VCaP (cell line): ENCODE measurements around the gene EVA1A.

Experiments used
- H3K27ac ChIP-seq: fragments of 450-650 bp; 2 replicates; pipeline ENCODE4 v1.5.1; 2017
- TF ChIP-seq, protein P1 (sequence below): fragments of 450-650 bp; conservative IDR thresholded peaks from 2 replicates; pipeline ENCODE4 v1.5.1; 2017; ENCODE audit warnings: mild to moderate bottlenecking, moderate library complexity

Gene EVA1A

DNA sequence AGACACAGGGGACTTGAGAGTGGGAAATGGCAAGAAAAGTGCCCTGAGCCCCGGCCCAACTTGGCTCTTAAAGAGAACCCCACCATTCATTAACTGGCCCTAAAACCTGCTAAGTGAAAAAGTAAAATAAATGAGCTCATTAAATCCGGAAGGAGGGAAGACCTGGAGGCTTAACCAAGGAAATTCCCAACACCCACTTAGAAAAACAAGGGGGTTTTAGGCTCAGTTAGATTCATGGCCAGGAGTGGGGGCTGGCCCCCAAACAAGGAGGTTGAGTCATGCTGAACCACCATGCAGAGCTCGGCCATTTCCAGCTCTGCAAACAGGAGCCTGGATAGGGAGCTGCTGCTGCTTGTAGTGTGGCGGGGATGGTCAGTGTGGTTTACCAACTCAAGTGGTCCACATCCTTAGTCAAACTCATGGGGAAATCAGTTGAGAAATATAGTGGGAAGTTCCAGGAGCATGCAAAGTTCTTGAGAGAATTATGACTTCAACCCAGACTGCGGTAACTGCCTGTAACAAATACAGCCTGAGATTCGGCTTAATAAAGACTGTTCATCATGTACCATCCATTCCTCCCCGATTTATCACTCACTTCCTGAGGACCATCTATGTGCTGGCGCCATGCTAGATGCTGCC lies 46.1 kb upstream of the EVA1A start:
- TF ChIP-seq, protein P1, sequence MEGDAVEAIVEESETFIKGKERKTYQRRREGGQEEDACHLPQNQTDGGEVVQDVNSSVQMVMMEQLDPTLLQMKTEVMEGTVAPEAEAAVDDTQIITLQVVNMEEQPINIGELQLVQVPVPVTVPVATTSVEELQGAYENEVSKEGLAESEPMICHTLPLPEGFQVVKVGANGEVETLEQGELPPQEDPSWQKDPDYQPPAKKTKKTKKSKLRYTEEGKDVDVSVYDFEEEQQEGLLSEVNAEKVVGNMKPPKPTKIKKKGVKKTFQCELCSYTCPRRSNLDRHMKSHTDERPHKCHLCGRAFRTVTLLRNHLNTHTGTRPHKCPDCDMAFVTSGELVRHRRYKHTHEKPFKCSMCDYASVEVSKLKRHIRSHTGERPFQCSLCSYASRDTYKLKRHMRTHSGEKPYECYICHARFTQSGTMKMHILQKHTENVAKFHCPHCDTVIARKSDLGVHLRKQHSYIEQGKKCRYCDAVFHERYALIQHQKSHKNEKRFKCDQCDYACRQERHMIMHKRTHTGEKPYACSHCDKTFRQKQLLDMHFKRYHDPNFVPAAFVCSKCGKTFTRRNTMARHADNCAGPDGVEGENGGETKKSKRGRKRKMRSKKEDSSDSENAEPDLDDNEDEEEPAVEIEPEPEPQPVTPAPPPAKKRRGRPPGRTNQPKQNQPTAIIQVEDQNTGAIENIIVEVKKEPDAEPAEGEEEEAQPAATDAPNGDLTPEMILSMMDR = no peak
- H3K27ac ChIP-seq = no peak overlapping the region

DNA sequence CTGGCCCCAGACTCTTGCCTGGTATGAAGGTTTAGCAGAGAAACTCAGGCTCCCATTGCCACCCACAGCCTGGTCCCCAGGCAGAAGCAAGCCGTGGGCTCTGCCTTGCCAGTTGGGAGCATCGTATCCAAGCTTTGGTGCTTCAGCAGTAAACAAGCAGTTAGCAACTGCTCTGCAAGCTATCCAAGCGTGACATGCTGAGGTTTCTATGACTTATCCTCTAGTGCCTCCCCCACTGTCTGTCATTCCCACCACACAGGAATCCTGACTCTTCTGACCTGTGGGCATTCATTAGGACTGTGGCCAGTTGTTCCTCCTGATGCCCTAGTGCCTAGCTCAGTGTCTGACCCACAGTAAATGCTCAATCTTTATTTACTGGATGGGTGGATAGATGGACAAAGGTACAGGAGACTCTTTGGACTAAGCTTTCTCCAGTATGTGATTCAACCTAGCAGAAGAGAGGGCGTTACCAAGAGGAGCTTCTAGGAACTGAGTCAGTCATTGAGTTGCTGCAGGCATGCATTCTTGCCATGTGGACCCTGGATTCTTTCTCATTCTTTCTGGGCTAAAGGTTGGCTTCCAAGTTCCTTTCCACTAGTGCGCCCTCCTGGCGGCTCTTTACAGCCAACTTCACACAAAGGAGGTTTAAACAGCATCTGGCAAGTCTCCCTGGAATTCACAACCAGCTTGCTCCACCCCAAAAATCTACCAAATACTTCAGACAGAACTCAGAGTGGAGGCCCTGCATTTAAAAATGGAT lies 45.2 kb upstream of the EVA1A start:
- TF ChIP-seq, protein P1 = no peak
- H3K27ac ChIP-seq = no peak overlapping the region

DNA sequence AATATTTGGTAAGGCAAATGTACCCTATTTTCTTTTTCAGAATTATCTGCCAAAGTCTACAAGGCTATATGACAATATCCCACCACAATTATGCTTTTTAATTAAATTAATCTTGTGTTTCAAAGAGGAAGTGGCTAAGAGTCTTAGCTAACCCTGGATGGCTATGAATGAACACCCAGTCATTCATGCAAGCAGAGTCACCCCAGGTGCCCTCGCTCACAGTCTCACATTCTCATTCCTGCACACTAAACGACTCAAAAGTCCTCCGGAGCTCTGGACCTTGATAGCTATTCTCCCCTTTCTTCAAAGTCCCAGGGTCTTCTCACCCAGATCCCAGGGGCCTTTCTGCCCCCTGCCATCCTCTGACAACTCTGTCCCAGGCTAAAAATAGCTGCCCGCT lies 43.7 kb upstream of the EVA1A start:
- TF ChIP-seq, protein P1 = no peak
- H3K27ac ChIP-seq = no peak overlapping the region

DNA sequence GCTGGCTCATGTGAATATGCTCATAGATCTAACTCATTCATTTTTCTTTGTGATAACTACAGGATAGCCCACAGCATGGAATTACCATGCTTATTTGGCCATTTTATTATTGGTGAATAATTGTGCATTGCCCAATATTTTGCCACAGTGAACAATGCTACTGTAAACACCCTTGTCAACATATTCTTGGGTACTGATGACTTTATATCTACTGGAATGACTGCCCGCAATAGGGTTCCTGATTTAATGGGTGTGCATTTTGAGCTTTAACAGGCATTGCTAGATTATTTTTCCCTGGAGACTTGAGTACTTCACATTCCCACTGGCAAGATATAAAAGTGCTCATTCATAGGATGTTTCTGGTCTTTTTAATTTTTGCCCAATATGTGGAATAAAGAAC lies 42.7 kb upstream of the EVA1A start:
- TF ChIP-seq, protein P1 = no peak
- H3K27ac ChIP-seq = no peak overlapping the region

DNA sequence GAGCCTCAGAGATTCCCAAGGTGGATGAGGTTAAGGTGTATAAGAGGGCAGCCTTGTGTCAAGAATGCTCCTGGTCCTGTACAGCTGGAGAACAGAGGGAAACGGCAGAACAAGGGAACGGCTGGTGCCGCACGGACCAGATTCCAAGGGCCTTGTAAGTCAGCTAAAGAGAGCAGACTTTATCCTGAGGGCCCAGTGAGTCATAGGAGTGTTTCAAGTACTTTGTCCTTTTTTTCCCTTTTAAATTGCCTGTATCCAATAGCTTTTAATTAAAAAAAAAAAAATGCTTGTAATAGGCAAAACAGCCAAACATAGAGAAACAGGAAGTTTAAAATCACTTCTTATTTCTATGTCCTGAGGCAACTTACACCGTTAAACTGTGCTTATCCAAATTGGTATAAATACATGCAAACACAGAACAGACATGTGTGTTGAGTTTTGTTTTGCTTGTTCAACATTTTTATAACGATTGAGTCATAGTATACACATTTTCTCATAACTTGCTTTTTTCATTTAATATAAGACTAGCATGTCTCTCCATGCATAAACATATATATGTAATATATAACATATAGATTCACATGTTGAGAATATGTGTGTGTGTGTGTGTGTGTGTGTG lies 42.1 kb upstream of the EVA1A start:
- TF ChIP-seq, protein P1 = no peak
- H3K27ac ChIP-seq = no peak overlapping the region

DNA sequence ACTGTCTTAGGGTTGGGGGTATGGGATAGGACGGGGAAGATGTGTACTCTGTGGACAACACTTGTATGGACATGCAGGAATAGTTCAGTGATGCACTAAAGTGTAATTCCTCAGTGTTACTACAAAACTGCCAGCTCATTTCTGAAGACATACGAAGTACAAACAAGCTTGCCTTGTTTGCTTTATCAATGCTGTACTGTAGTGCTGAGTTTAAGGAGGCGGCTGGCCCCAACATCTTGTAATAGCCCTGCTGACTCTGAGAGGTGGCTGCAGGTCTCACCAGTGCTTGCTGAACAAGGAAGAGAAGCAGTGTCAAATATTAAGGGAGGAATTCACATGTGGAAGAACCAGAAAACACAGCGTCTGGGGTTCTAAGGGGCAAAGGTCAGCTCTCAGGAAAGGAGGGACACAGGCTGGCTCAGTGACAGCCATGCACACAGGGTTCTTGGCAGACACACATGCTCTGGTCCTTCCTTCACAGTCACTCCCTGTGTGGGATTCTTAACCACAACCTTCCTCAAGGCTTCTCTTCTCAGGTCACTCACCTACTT lies 39.8 kb upstream of the EVA1A start:
- TF ChIP-seq, protein P1 = no peak
- H3K27ac ChIP-seq = no peak overlapping the region

DNA sequence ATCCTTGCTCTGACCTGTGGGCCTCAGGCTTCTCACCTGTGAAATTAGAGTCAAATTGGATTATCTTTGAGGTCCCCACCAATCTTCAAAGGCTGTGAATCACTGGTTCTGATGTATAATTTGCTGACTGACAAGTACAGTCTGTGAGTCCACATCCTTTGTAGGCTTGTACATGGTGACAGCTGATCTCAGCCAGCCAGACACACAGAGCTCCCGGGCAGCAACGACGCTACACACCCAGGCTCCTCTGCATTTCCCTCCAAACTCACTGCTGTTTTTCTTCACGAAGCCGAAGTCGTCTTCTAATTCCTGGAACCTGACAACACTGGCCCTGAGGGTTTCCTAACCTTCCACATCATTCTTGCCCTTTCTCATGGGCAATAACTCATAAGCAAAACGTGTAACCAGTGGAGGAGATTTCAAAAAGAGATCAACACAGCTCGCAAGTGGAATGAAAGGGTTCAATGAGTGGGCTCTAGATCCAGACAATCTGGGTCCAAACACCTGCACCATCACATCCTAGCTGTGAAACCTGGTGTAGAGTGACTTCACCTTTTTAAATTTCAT lies 37.9 kb upstream of the EVA1A start:
- TF ChIP-seq, protein P1 = no peak
- no peak overlapping the region for H3K27ac ChIP-seq
